ENCODE results near the gene MCEMP1. TPM values are rescaled to one million over a fixed set of nuclear protein-coding genes. Genes with fewer than 3 reads are reported as not detected.

The MCEMP1 gene
- total and polyA plus RNA-seq, 2 experiments from 2014 or later = not detected

DNA sequence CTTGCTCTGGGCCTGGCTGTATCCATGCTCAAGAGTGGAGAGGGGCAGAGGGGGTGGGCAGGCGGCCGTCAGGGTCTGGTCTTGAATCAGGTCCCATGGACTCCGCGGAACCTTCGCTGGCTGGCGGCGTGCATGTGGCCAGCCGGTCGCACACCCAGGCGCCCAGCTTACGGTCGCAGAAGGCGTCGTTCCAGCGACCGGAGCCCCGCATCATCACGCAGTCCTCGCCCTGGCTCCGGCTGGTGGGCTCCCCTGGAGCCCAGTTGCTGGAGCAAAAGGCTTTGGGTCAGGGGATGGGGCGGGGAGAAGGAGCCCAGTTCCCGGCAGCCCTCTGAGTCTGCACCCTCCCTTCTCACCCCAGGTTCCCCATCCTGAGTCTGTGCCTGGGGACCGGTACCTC, 12.3 kb downstream of the MCEMP1 start:
- Mint-ChIP-seq H3K9me3 (no peaks in the 10 kb centered on the region), H3K27ac (no peak overlapping the region), H3K27me3 (ENCODE audit: insufficient read depth, low read depth, poor library complexity) (peaks cover 13% of the 10 kb centered on the region), H3K4me3 (no peak overlapping the region), H3K36me3 (ENCODE audit: low read depth) (peaks cover 11% of the 10 kb centered on the region; the same call in 2 of the 3 replicates), H3K4me1 (no peaks in the 10 kb centered on the region; the same call in 1 of the 3 replicates)
- no peaks in the 10 kb centered on the region for H3F3A ChIP-seq (replicated peaks; ENCODE audit: low read depth)
- H3K27ac ChIP-seq (ENCODE audit: low read depth) = no peak overlapping the region
- H3K4me1 ChIP-seq (ENCODE audit: insufficient read depth) = peaks cover 7% of the 10 kb centered on the region
- no peak overlapping the region for H3K4me3 ChIP-seq
- peak; percentile 43 for DNase-seq (ENCODE audit: low spot score)
- peak; percentile 46 for ATAC-seq
- no peak for TF ChIP-seq REST (IDR thresholded peaks at IDR 0.05; ENCODE audit: unreplicated experiment)
- no peak overlapping the region for H3K4me2 ChIP-seq
- peaks cover 4% of the 10 kb centered on the region; the same call in 1 of the 2 replicates for H3K9me2 ChIP-seq (ENCODE audit: insufficient read depth)
- no peaks in the 10 kb centered on the region; the same call in 1 of the 2 replicates for H4K20me1 ChIP-seq (replicated peaks; ENCODE audit: insufficient read depth)
- 0 out of 2 replicates have a peak, but pooled peaks cover 2% of the 10 kb centered on the region for H3K27me3 ChIP-seq (ENCODE audit: insufficient read depth)
- no peak overlapping the region for H2AFZ ChIP-seq
- H3K79me2 ChIP-seq (replicated peaks; ENCODE audit: insufficient read depth) = no peaks in the 10 kb centered on the region
- no peaks in the 10 kb centered on the region for H3K36me3 ChIP-seq (ENCODE audit: insufficient read depth)

GRCh38 chr19:7690779-7691258, 13.9 kb downstream of the MCEMP1 start:
- Mint-ChIP-seq H3K27me3 (ENCODE audit: insufficient read depth, low read depth, poor library complexity) (peaks cover 11% of the 10 kb centered on the region), H3K36me3 (ENCODE audit: low read depth) (peaks cover 3% of the 10 kb centered on the region; the same call in 1 of the 3 replicates), H3K9me3 (no peaks in the 10 kb centered on the region), H3K27ac (no peak overlapping the region), H3K4me1 (no peaks in the 10 kb centered on the region; the same call in 2 of the 3 replicates), H3K4me3 (no peak overlapping the region)
- Histone ChIP-seq H4K20me1 (replicated peaks; ENCODE audit: insufficient read depth) (no peaks in the 10 kb centered on the region), H3K79me2 (replicated peaks; ENCODE audit: insufficient read depth) (no peaks in the 10 kb centered on the region), H3K4me2 (no peak overlapping the region), H3K9me2 (ENCODE audit: insufficient read depth) (peaks cover 4% of the 10 kb centered on the region; the same call in 1 of the 2 replicates), H3K27me3 (ENCODE audit: insufficient read depth) (0 out of 2 replicates have a peak, but pooled peaks cover 2% of the 10 kb centered on the region), H3K4me1 (ENCODE audit: insufficient read depth) (no peaks in the 10 kb centered on the region; the same call in 1 of the 2 replicates), H3F3A (replicated peaks; ENCODE audit: low read depth) (no peaks in the 10 kb centered on the region), H3K27ac (ENCODE audit: low read depth) (no peak overlapping the region), H3K4me3 (no peak overlapping the region), H2AFZ (no peak overlapping the region), H3K36me3 (ENCODE audit: insufficient read depth) (no peaks in the 10 kb centered on the region)
- DNase-seq (ENCODE audit: low spot score) (no peak), ATAC-seq (no peak)
- no peak for TF ChIP-seq ZNF114 (CRISPR knock-in tag; IDR thresholded peaks at IDR 0.05)
- TF ChIP-seq CTCF (conservative IDR thresholded peaks at IDR 0.05; ENCODE audit: low read depth in 2 of 2) = no peak
- no peak for TF ChIP-seq STAT1 (IDR thresholded peaks at IDR 0.05; ENCODE audit: unreplicated experiment)
- TF ChIP-seq REST (IDR thresholded peaks at IDR 0.05; ENCODE audit: unreplicated experiment) = no peak
- no peak for TF ChIP-seq EZH2phosphoT487 (IDR thresholded peaks at IDR 0.05; ENCODE audit: unreplicated experiment)
- no peak for TF ChIP-seq ZNF331 (CRISPR knock-in tag; IDR thresholded peaks at IDR 0.05; ENCODE audit: low read depth)
- TF ChIP-seq POLR2AphosphoS5 (IDR thresholded peaks at IDR 0.05; ENCODE audit: low read depth) = no peak
- no peak for TF ChIP-seq ETS1 (IDR thresholded peaks at IDR 0.05)
- no peak for TF ChIP-seq JUNB (IDR thresholded peaks at IDR 0.05; ENCODE audit: unreplicated experiment)

All from GM23338 (cell line).